PC-9 (cell line): ENCODE results near the gene COG1.

Source experiments
- EZH2 ChIP-seq: fragments of 200-600 bp; sonication (generic); IDR thresholded peaks from 2 replicates; pipeline ENCODE4 v1.8.0; 2017; ENCODE audit warnings: antibody characterized with exemption, low read depth
- TF ChIP-seq, protein P1 (sequence below): fragments of 200-600 bp; sonication (generic); conservative IDR thresholded peaks from 2 replicates; pipeline ENCODE4 v1.6.1; 2017; ENCODE audit warnings: mixed run types, antibody characterized with exemption, mild to moderate bottlenecking, moderate library complexity

DNA sequence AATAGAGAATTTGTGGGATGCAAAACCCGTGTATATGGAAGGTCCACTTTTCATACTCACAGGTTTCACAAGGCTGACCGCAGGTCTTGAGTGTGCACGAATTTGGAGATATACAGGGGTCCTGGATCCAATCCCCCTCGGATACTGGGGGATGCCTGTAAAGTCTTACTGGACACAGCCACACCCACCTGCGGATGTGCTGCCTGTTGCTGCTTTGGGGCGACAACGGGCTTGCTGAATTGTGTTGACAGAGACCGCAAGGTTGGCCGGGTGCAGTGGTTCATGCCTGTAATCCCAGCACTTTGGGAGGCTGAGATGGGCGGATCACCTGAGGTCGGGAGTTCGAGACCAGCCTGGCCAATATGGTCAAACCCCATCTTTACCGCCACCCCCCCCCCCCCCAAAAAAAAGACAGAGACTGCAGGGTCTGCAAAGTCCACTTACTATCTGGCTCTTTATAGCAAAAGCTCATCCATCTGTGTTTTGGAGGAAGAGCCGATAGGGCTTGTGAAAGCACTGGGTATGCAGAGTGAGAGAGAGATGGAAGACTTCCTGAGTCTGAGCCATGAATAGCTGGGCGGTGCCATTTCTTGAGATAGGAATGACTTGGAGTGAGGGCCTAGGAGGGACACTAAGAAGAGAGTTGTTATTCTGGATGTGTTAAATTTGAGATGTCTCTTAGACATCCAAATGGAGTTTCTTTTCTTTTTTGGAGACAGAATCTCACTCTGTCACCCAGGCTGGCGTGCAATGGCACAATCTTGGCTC is 6.4 kb upstream of the COG1 start:
- TF ChIP-seq, protein P1, sequence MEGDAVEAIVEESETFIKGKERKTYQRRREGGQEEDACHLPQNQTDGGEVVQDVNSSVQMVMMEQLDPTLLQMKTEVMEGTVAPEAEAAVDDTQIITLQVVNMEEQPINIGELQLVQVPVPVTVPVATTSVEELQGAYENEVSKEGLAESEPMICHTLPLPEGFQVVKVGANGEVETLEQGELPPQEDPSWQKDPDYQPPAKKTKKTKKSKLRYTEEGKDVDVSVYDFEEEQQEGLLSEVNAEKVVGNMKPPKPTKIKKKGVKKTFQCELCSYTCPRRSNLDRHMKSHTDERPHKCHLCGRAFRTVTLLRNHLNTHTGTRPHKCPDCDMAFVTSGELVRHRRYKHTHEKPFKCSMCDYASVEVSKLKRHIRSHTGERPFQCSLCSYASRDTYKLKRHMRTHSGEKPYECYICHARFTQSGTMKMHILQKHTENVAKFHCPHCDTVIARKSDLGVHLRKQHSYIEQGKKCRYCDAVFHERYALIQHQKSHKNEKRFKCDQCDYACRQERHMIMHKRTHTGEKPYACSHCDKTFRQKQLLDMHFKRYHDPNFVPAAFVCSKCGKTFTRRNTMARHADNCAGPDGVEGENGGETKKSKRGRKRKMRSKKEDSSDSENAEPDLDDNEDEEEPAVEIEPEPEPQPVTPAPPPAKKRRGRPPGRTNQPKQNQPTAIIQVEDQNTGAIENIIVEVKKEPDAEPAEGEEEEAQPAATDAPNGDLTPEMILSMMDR, result no peak
- no peak for TF ChIP-seq EZH2
